PFSK-1 (cell line): Measurements from ENCODE around the gene SEMA3B.

ENCODE experiments used
- POLR2AphosphoS5 ChIP-seq: IDR thresholded peaks from 2 replicates; pipeline ENCODE4 v1.6.1; 2012; ENCODE audit warnings: low read depth, mild to moderate bottlenecking, control low read depth, low read length, moderate library complexity
- TF ChIP-seq, protein P1 (sequence below), 2 experiments: IDR thresholded peaks; 2 replicates each; pipeline versions ENCODE4 v1.6.1 to v1.8.0; 2011 to 2012; ENCODE audit warnings: low read depth in 2 of 2, low read length in 2 of 2, control low read depth in 1 of 2, inconsistent platforms in 1 of 2, mild to moderate bottlenecking in 1 of 2, moderate library complexity in 1 of 2; ENCODE audit not compliant: insufficient read depth in 1 of 2

DNA sequence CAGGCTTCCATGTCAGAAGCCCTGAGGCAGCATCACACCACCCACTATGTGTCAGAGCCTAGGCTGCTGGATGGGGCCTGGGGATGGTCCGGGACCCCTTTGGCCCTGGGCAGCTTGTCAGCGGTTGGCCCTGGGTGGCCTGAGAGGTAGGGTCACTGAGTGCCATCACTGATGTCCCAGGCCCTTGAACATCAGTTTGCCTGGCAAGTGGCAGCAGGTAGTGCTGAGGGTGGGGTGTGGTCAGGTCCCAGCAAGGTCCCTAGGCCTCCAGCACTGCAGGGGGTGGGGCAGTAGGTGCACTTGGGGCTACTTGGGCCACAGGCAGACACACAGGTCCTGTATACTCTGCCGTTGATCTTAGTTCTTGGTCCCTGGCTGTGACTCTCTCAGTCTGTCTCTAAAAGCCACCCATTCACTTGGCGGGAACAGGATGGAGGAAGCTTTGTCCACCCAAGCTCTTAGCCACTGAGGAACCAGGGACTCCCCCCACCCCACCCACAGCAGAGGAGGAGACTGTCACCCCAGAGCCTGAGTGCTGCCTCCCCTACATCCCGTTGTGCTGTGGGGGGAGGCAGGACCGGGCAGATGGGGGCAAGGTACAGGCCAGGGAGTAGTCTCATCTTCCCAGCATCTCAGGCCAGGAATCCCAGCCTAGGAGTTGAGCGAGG is 27.1 kb upstream of the SEMA3B start:
- no peak for TF ChIP-seq POLR2AphosphoS5
- TF ChIP-seq, protein P1, sequence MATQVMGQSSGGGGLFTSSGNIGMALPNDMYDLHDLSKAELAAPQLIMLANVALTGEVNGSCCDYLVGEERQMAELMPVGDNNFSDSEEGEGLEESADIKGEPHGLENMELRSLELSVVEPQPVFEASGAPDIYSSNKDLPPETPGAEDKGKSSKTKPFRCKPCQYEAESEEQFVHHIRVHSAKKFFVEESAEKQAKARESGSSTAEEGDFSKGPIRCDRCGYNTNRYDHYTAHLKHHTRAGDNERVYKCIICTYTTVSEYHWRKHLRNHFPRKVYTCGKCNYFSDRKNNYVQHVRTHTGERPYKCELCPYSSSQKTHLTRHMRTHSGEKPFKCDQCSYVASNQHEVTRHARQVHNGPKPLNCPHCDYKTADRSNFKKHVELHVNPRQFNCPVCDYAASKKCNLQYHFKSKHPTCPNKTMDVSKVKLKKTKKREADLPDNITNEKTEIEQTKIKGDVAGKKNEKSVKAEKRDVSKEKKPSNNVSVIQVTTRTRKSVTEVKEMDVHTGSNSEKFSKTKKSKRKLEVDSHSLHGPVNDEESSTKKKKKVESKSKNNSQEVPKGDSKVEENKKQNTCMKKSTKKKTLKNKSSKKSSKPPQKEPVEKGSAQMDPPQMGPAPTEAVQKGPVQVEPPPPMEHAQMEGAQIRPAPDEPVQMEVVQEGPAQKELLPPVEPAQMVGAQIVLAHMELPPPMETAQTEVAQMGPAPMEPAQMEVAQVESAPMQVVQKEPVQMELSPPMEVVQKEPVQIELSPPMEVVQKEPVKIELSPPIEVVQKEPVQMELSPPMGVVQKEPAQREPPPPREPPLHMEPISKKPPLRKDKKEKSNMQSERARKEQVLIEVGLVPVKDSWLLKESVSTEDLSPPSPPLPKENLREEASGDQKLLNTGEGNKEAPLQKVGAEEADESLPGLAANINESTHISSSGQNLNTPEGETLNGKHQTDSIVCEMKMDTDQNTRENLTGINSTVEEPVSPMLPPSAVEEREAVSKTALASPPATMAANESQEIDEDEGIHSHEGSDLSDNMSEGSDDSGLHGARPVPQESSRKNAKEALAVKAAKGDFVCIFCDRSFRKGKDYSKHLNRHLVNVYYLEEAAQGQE (IDR thresholded peaks at IDR 0.05; ENCODE audit: insufficient read depth in 1 of 2, low read depth in 2 of 2, low read length in 2 of 2), result no peak
